ENCODE data around the gene PROC.

- no peak for TF ChIP-seq CTCF (IDR thresholded peaks at IDR 0.05)
- no peak for TF ChIP-seq POLR2A (IDR thresholded peaks at IDR 0.05)
Observed at GRCh38 chr2:127418300-127419111, at the start of gene PROC.

All from ovary (tissue), 3 donors.